ENCODE results near the gene HTATSF1.

Gene HTATSF1

GRCh38 chrX:136497556-136498052, at the start of gene HTATSF1:
Gene HTATSF1 (plus strand): TSS chrX:136497592. CDS start chrX:136497685, 93 bp downstream.
- no peak for DNase-seq

- no peak for DNase-seq
Measured at GRCh38 chrX:136447968-136448367, 49.4 kb upstream of the HTATSF1 start.

- no peak for DNase-seq
Measured at GRCh38 chrX:136450050-136450830, 47.2 kb upstream of the HTATSF1 start.

GRCh38 chrX:136452614-136453013, 44.8 kb upstream of the HTATSF1 start:
- DNase-seq, result no peak

- no peak for DNase-seq
Measured at GRCh38 chrX:136453114-136453513, 44.3 kb upstream of the HTATSF1 start.

GRCh38 chrX:136453771-136454170, 43.6 kb upstream of the HTATSF1 start:
- DNase-seq, result no peak

- DNase-seq, result no peak
Measured at GRCh38 chrX:136456133-136456532, 41.3 kb upstream of the HTATSF1 start.

GRCh38 chrX:136457303-136457917, 40.0 kb upstream of the HTATSF1 start:
- DNase-seq, result no peak

GRCh38 chrX:136464589-136464988, 32.8 kb upstream of the HTATSF1 start:
- no peak for DNase-seq

- DNase-seq, result no peak
Measured at GRCh38 chrX:136467303-136467702, 30.1 kb upstream of the HTATSF1 start.

- DNase-seq, result no peak
Measured at GRCh38 chrX:136468391-136469103, 28.8 kb upstream of the HTATSF1 start.

GRCh38 chrX:136473663-136474062, 23.7 kb upstream of the HTATSF1 start:
- no peak for DNase-seq

- DNase-seq, result no peak
Measured at GRCh38 chrX:136475236-136475635, 22.2 kb upstream of the HTATSF1 start.

GRCh38 chrX:136476501-136476900, 20.9 kb upstream of the HTATSF1 start:
- no peak for DNase-seq

GRCh38 chrX:136477026-136477425, 20.4 kb upstream of the HTATSF1 start:
- DNase-seq, result no peak

GRCh38 chrX:136480383-136480782, 17.0 kb upstream of the HTATSF1 start:
- no peak for DNase-seq

- DNase-seq, result no peak
Measured at GRCh38 chrX:136487647-136488046, 9.7 kb upstream of the HTATSF1 start, which contains the start of gene BRS3. Gene BRS3 (plus strand): TSS chrX:136487947. CDS start chrX:136488115, 168 bp downstream.

- DNase-seq, result no peak
Measured at GRCh38 chrX:136488706-136489105, 8.7 kb upstream of the HTATSF1 start.

GRCh38 chrX:136491832-136492231, 5.6 kb upstream of the HTATSF1 start:
- DNase-seq, result no peak

- no peak for DNase-seq
Measured at GRCh38 chrX:136493011-136493410, 4.4 kb upstream of the HTATSF1 start.

- DNase-seq, result no peak
Measured at GRCh38 chrX:136495043-136495442, 2.3 kb upstream of the HTATSF1 start.

GRCh38 chrX:136496186-136496763, 1.1 kb upstream of the HTATSF1 start:
- DNase-seq, result no peak
